DOHH2 (cell line): ENCODE results near the gene PKIG.

Source experiments
- H3F3A ChIP-seq: fragments of 200-600 bp; sonication (generic), shearing (Covaris generic); 2 replicates; pipeline ENCODE4 v1.6.0; 2016; ENCODE audit warnings: antibody characterized with exemption, mild to moderate bottlenecking; ENCODE audit not compliant: control insufficient read depth, insufficient read depth
- H3K27ac ChIP-seq: fragments of 200-600 bp; sonication (generic); 2 replicates; pipeline ENCODE4 v1.5.1; 2014; ENCODE audit warnings: low read depth, mild to moderate bottlenecking, low read length, moderate library complexity
- H3K27me3 ChIP-seq: fragments of 200-600 bp; sonication (generic); 2 replicates; pipeline ENCODE4 v1.6.1; 2014; ENCODE audit warnings: mild to moderate bottlenecking, low read length, mixed read lengths; ENCODE audit not compliant: control insufficient read depth
- H3K36me3 ChIP-seq: fragments of 200-600 bp; sonication (generic); 2 replicates; pipeline ENCODE4 v1.6.1; 2014; ENCODE audit warnings: mild to moderate bottlenecking, low read length, moderate library complexity, mixed read lengths; ENCODE audit not compliant: control insufficient read depth
- H3K4me1 ChIP-seq: fragments of 200-600 bp; sonication (generic); 2 replicates; pipeline ENCODE4 v1.6.1; 2014; ENCODE audit warnings: mild to moderate bottlenecking, low read length, mixed read lengths; ENCODE audit not compliant: control insufficient read depth
- H3K4me2 ChIP-seq: fragments of 200-600 bp; sonication (generic); 2 replicates; pipeline ENCODE4 v1.6.0; 2014; ENCODE audit warnings: mild to moderate bottlenecking, low read length, moderate library complexity
- H3K4me3 ChIP-seq: fragments of 200-600 bp; sonication (generic); 2 replicates; pipeline ENCODE4 v1.5.1; 2014; ENCODE audit warnings: mild to moderate bottlenecking, low read length, mixed read lengths
- H3K79me2 ChIP-seq: fragments of 200-600 bp; sonication (generic); 2 replicates; pipeline ENCODE4 v1.6.1; 2014; ENCODE audit warnings: mild to moderate bottlenecking, low read length, mixed read lengths; ENCODE audit not compliant: control insufficient read depth
- H3K9me2 ChIP-seq: fragments of 200-600 bp; sonication (generic); replicated peaks from 2 replicates; pipeline ENCODE4 v1.6.1; 2014; ENCODE audit warnings: mild to moderate bottlenecking, low read length, mixed read lengths; ENCODE audit not compliant: control insufficient read depth
- H3K9me3 ChIP-seq: fragments of 200-600 bp; sonication (generic); 2 replicates; pipeline ENCODE4 v1.6.1; 2014; ENCODE audit warnings: antibody characterized with exemption, low read length, mixed read lengths; ENCODE audit not compliant: control insufficient read depth, insufficient read depth
- H4K20me1 ChIP-seq: fragments of 200-600 bp; sonication (generic); 2 replicates; pipeline ENCODE4 v1.6.0; 2014; ENCODE audit warnings: low read depth, mild to moderate bottlenecking, antibody characterized with exemption, low read length, moderate library complexity; ENCODE audit not compliant: control insufficient read depth, insufficient read depth
- CTCF ChIP-seq: fragments of 200-600 bp; sonication (generic); IDR thresholded peaks from one replicate; pipeline ENCODE4 v1.5.1; 2014; ENCODE audit warnings: antibody characterized with exemption, mild to moderate bottlenecking, low read depth, low read length; ENCODE audit not compliant: poor library complexity, severe bottlenecking
- EZH2phosphoT487 ChIP-seq: fragments of 200-600 bp; sonication (generic); IDR thresholded peaks from 2 replicates; pipeline ENCODE4 v1.6.1; 2017; ENCODE audit warnings: borderline replicate concordance, mild to moderate bottlenecking, antibody characterized with exemption, low read length, moderate library complexity, mixed read lengths

The PKIG gene

GRCh38 chr20:44571362-44571988, 10.9 kb upstream of the PKIG start:
- no peak for TF ChIP-seq CTCF
- no peak for TF ChIP-seq EZH2phosphoT487
- H3K4me3 ChIP-seq: no peak overlapping the region
- H4K20me1 ChIP-seq: no peaks in the 10 kb centered on the region
- no peaks in the 10 kb centered on the region for H3K9me3 ChIP-seq
- no peak overlapping the region for H3K27ac ChIP-seq
- no peaks in the 10 kb centered on the region for H3K36me3 ChIP-seq
- no peaks in the 10 kb centered on the region for H3K27me3 ChIP-seq
- no peaks in the 10 kb centered on the region for H3K9me2 ChIP-seq
- no peaks in the 10 kb centered on the region; the same call in 1 of the 2 replicates for H3F3A ChIP-seq
- H3K4me2 ChIP-seq: peak overlapping the region; percentile 5; the same call in 1 of the 2 replicates
- H3K4me1 ChIP-seq: peaks cover 44% of the 10 kb centered on the region
- H3K79me2 ChIP-seq: no peaks in the 10 kb centered on the region

GRCh38 chr20:44572551-44573500, 9.6 kb upstream of the PKIG start:
- Histone ChIP-seq H3K4me1 (peaks cover 52% of the 10 kb centered on the region), H3K9me2 (no peaks in the 10 kb centered on the region), H3K4me2 (peak overlapping the region; percentile 55), H3K79me2 (no peaks in the 10 kb centered on the region), H3K36me3 (no peaks in the 10 kb centered on the region), H3F3A (peaks cover 3% of the 10 kb centered on the region), H3K27me3 (no peaks in the 10 kb centered on the region), H3K9me3 (no peaks in the 10 kb centered on the region), H4K20me1 (no peaks in the 10 kb centered on the region), H3K4me3 (no peak overlapping the region), H3K27ac (peak overlapping the region; percentile 14; the same call in 1 of the 2 replicates)
- no peak for TF ChIP-seq CTCF
- no peak for TF ChIP-seq EZH2phosphoT487

GRCh38 chr20:44573501-44573869, 8.9 kb upstream of the PKIG start:
- Histone ChIP-seq H3K79me2 (no peaks in the 10 kb centered on the region), H3K4me1 (peaks cover 52% of the 10 kb centered on the region), H3K9me2 (no peaks in the 10 kb centered on the region), H3K27me3 (no peaks in the 10 kb centered on the region), H3K9me3 (no peaks in the 10 kb centered on the region), H3K4me2 (no peak overlapping the region), H3K27ac (no peak overlapping the region), H3K36me3 (no peaks in the 10 kb centered on the region), H4K20me1 (no peaks in the 10 kb centered on the region), H3F3A (peaks cover 4% of the 10 kb centered on the region), H3K4me3 (no peak overlapping the region)
- no peak for TF ChIP-seq EZH2phosphoT487
- TF ChIP-seq CTCF: no peak
